Activated T-cell treated with anti-CD3 and anti-CD28 coated beads, Interleukin-2, amount 50 U/mL, for 72 hours (primary cell): ENCODE results near the gene ELF2. TPM values are rescaled to one million over a fixed set of nuclear protein-coding genes. Genes with fewer than 3 reads are reported as not detected.
A peak's percentile ranks its signal among the peaks of the same experiment; 100 is the strongest.

ENCODE experiments used
- ATAC-seq, 2 donors: fragments of 150-1000 bp; cut with Tn5 transposase; replicated peaks in 1 of 2; 2 replicates each; pipeline ENCODE4 v1.10.0; 2021; ENCODE audit warnings: moderate library complexity in 2 of 2, mild to moderate bottlenecking in 1 of 2
- DNase-seq, 2 donors: peaks; one replicate each; pipeline ENCODE4 v3.0.0; 2021 to 2022; ENCODE audit warnings: mixed read lengths in 1 of 2
- H3K27ac Mint-ChIP-seq: one replicate; pipeline ENCODE4 v1.8.0; 2022; ENCODE audit warnings: mild to moderate bottlenecking, moderate library complexity, mixed read lengths
- H3K27me3 Mint-ChIP-seq: one replicate; pipeline ENCODE4 v1.8.0; 2022; ENCODE audit warnings: low read depth, mixed read lengths
- H3K36me3 Mint-ChIP-seq, 2 donors: one replicate each; pipeline ENCODE4 v1.8.0; 2022; ENCODE audit warnings: mixed read lengths in 2 of 2, mild to moderate bottlenecking in 1 of 2; ENCODE audit not compliant: insufficient read depth in 2 of 2
- H3K4me1 Mint-ChIP-seq: one replicate; pipeline ENCODE4 v1.8.0; 2022; ENCODE audit warnings: low read depth, mixed read lengths
- H3K4me3 Mint-ChIP-seq, 2 donors: one replicate each; pipeline ENCODE4 v1.8.0; 2022; ENCODE audit warnings: mild to moderate bottlenecking in 2 of 2, mixed read lengths in 2 of 2, moderate library complexity in 2 of 2
- H3K9me3 Mint-ChIP-seq, 2 donors: one replicate each; pipeline ENCODE4 v1.8.0; 2022; ENCODE audit warnings: mixed read lengths in 2 of 2
- total RNA-seq, 2 donors: library from RNA; stranded (reverse); gene quantifications; one replicate each; pipeline ENCODE4 v1.2.3, GENCODE V29; 2022

ELF2 gene
- total RNA-seq, 2 donors from 2014 or later: 34.8 to 36.4 TPM

DNA sequence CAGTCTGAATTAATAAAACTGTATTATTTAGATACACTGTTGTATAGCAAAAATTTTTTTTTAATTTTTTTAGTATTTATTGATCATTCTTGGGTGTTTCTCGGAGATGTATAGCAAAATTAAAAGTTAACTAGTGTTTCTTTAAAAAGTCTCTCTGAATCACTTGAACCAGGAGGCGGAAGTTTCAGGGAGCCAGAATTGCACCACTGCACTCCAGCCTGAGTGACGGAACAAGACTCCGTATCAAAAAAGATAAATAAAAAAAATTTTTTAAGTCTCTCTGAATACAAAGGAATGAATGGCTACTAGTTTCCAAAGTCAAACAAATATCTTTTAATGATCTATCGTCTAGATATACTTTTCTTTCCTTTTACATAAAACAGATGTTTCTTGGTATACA lies 64.4 kb downstream of the ELF2 start:
- no peak overlapping the region for H3K27ac Mint-ChIP-seq
- no peaks in the 10 kb centered on the region for H3K9me3 Mint-ChIP-seq
- H3K27me3 Mint-ChIP-seq: no peaks in the 10 kb centered on the region
- H3K36me3 Mint-ChIP-seq: no peaks in the 10 kb centered on the region
- no peak overlapping the region for H3K4me3 Mint-ChIP-seq
- ATAC-seq: no peak
- DNase-seq: no peak
- H3K4me1 Mint-ChIP-seq: no peaks in the 10 kb centered on the region

GRCh38 chr4:139108567-139109128 lies 68.4 kb downstream of the ELF2 start:
- ATAC-seq (no peak), DNase-seq (no peak)
- H3K9me3 Mint-ChIP-seq: no peaks in the 10 kb centered on the region
- H3K27me3 Mint-ChIP-seq: no peaks in the 10 kb centered on the region
- no peaks in the 10 kb centered on the region for H3K36me3 Mint-ChIP-seq
- no peak overlapping the region for H3K27ac Mint-ChIP-seq
- no peak overlapping the region for H3K4me3 Mint-ChIP-seq
- no peaks in the 10 kb centered on the region for H3K4me1 Mint-ChIP-seq

GRCh38 chr4:139099366-139099982 lies 77.5 kb downstream of the ELF2 start:
- Mint-ChIP-seq H3K27ac (no peak overlapping the region), H3K4me1 (no peaks in the 10 kb centered on the region), H3K9me3 (no peaks in the 10 kb centered on the region), H3K27me3 (no peaks in the 10 kb centered on the region), H3K36me3 (no peaks in the 10 kb centered on the region), H3K4me3 (no peak overlapping the region)
- ATAC-seq: peak; percentile 64 to 72
- peak; percentile 67 to 71 for DNase-seq

GRCh38 chr4:139092271-139092670 lies 84.7 kb downstream of the ELF2 start:
- Mint-ChIP-seq H3K9me3 (no peaks in the 10 kb centered on the region), H3K27me3 (no peaks in the 10 kb centered on the region), H3K27ac (no peak overlapping the region), H3K4me3 (no peak overlapping the region), H3K36me3 (no peaks in the 10 kb centered on the region), H3K4me1 (no peaks in the 10 kb centered on the region)
- DNase-seq (no peak), ATAC-seq (no peak)

DNA sequence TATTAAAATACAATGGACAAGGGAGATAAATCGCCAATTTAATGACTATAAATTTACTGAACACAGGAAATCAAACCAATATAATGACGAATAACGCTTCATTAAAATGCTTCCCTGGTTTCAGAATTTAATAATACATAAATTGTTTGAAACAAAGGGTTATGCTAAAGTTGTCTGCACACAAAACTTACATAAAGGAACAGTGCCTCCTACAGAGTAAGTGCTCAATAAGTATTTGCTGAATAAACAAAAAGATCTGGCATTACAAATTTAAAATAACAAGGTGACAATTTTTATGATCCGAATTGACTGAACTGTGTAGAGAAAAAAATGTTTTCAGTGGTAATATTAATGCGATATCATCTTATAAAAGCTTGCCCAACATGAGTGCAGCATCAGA lies 91.9 kb downstream of the ELF2 start:
- peaks cover 29% of the 10 kb centered on the region for H3K4me1 Mint-ChIP-seq
- H3K27ac Mint-ChIP-seq: peak overlapping the region; percentile 96
- no peak for DNase-seq
- peak overlapping the region; percentile 90 to 93 for H3K4me3 Mint-ChIP-seq
- ATAC-seq: no peak
- H3K9me3 Mint-ChIP-seq: no peaks in the 10 kb centered on the region
- peaks cover 8 to 9% of the 10 kb centered on the region in 2 donors for H3K36me3 Mint-ChIP-seq
- no peaks in the 10 kb centered on the region for H3K27me3 Mint-ChIP-seq

GRCh38 chr4:139084804-139085093 lies 92.3 kb downstream of the ELF2 start:
- H3K27ac Mint-ChIP-seq: peak overlapping the region; percentile 96
- ATAC-seq (no peak), DNase-seq (no peak)
- H3K9me3 Mint-ChIP-seq: no peaks in the 10 kb centered on the region
- peak overlapping the region; percentile 90 to 93 for H3K4me3 Mint-ChIP-seq
- H3K4me1 Mint-ChIP-seq: peaks cover 32% of the 10 kb centered on the region
- H3K27me3 Mint-ChIP-seq: no peaks in the 10 kb centered on the region
- peaks cover 9 to 10% of the 10 kb centered on the region in 2 donors for H3K36me3 Mint-ChIP-seq

GRCh38 chr4:139083956-139084803 lies 92.8 kb downstream of the ELF2 start:
- H3K27ac Mint-ChIP-seq: peak overlapping the region; percentile 98
- peak; percentile 73 for ATAC-seq
- no peaks in the 10 kb centered on the region for H3K27me3 Mint-ChIP-seq

GRCh38 chr4:139083607-139083955 lies 93.4 kb downstream of the ELF2 start:
- DNase-seq: peak; percentile 73 to 75
- Mint-ChIP-seq H3K27me3 (no peaks in the 10 kb centered on the region), H3K4me1 (peaks cover 36% of the 10 kb centered on the region)

More at GRCh38 chr4:139083956-139084803, 92.8 kb downstream of the ELF2 start:
- peaks cover 9 to 10% of the 10 kb centered on the region in 2 donors for H3K36me3 Mint-ChIP-seq
- no peaks in the 10 kb centered on the region for H3K9me3 Mint-ChIP-seq
- peaks cover 36% of the 10 kb centered on the region for H3K4me1 Mint-ChIP-seq
- H3K4me3 Mint-ChIP-seq: peak overlapping the region; percentile 90 to 93
- peak; percentile 88 to 89 for DNase-seq

GRCh38 chr4:139082750-139083606 lies 94.0 kb downstream of the ELF2 start:
- H3K4me1 Mint-ChIP-seq: peaks cover 36% of the 10 kb centered on the region
- ATAC-seq (peak; percentile 85 to 88), DNase-seq (peak; percentile 93 to 94)
- peaks cover 9 to 10% of the 10 kb centered on the region in 2 donors for H3K36me3 Mint-ChIP-seq
- H3K27ac Mint-ChIP-seq: peak overlapping the region; percentile 98
- no peaks in the 10 kb centered on the region for H3K27me3 Mint-ChIP-seq
- H3K9me3 Mint-ChIP-seq: no peaks in the 10 kb centered on the region
- H3K4me3 Mint-ChIP-seq: peak overlapping the region; percentile 90 to 93

More at GRCh38 chr4:139083607-139083955, 93.4 kb downstream of the ELF2 start:
- Mint-ChIP-seq H3K27ac (peak overlapping the region; percentile 98), H3K4me3 (peak overlapping the region; percentile 90 to 93), H3K9me3 (no peaks in the 10 kb centered on the region), H3K36me3 (peaks cover 9 to 10% of the 10 kb centered on the region in 2 donors)
- peak; percentile 50 to 55 for ATAC-seq

DNA sequence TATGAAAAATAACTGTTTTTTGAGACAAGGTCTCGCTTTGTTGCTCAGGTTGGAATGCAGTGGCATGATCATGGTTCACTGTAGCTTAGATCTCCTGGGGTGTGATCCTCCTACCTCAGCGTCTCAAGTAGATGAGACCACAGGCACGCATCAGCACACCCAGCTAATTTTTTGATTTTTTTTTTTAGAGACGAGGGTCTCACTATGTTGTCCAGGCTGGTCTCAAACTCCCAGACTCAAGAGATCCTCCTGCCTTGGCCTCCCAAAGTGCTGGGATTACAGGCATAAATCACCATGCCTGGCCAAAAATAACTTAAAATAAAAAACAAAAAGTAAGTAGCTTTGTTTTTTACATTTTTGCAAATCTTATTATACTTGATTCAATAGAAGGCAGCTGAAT lies 98.1 kb downstream of the ELF2 start:
- Mint-ChIP-seq H3K27me3 (no peaks in the 10 kb centered on the region), H3K27ac (no peak overlapping the region), H3K36me3 (peaks cover 6 to 7% of the 10 kb centered on the region in 2 donors), H3K4me1 (peaks cover 38% of the 10 kb centered on the region), H3K9me3 (no peaks in the 10 kb centered on the region), H3K4me3 (no peak overlapping the region)
- DNase-seq: no peak
- no peak for ATAC-seq

- H3K36me3 Mint-ChIP-seq: peaks cover 2 to 5% of the 10 kb centered on the region in 2 donors
- ATAC-seq (no peak), DNase-seq (no peak)
- H3K27ac Mint-ChIP-seq: no peak overlapping the region
- no peaks in the 10 kb centered on the region for H3K9me3 Mint-ChIP-seq
- H3K4me3 Mint-ChIP-seq: no peak overlapping the region
- H3K4me1 Mint-ChIP-seq: peaks cover 41% of the 10 kb centered on the region
- H3K27me3 Mint-ChIP-seq: no peaks in the 10 kb centered on the region
These were observed 99.3 kb downstream of the ELF2 start for GRCh38 chr4:139077567-139078355.

GRCh38 chr4:139076016-139076744 lies 100.8 kb downstream of the ELF2 start:
- ATAC-seq: no peak
- DNase-seq: no peak
- H3K4me3 Mint-ChIP-seq: no peak overlapping the region
- no peaks in the 10 kb centered on the region for H3K27me3 Mint-ChIP-seq
- no peaks in the 10 kb centered on the region for H3K9me3 Mint-ChIP-seq
- peaks cover 0 to 12% of the 10 kb centered on the region in 2 donors for H3K36me3 Mint-ChIP-seq
- H3K27ac Mint-ChIP-seq: peak overlapping the region; percentile 77
- H3K4me1 Mint-ChIP-seq: peaks cover 31% of the 10 kb centered on the region
